GM23338 (cell line): ENCODE data around the gene IER5. TPM values are rescaled to one million over a fixed set of nuclear protein-coding genes. Genes with fewer than 3 reads are reported as not detected.

Experiments used
- ATAC-seq: fragments of 200-7000 bp; cut with Tn5 transposase; 3 replicates; pipeline ENCODE4 v1.9.1; 2020
- DNase-seq: peaks from one replicate; pipeline ENCODE4 v3.0.0-alpha.2; 2015; ENCODE audit warnings: low spot score
- H2AFZ ChIP-seq: fragments of 200-600 bp; sonication (generic); 2 replicates; pipeline ENCODE4 v1.8.0; 2016; ENCODE audit warnings: antibody characterized with exemption, mild to moderate bottlenecking, moderate library complexity
- H3F3A ChIP-seq: fragments of 200-600 bp; sonication (generic); replicated peaks from 2 replicates; pipeline ENCODE4 v1.8.0; 2017; ENCODE audit warnings: antibody characterized with exemption, mixed run types, low read depth
- H3K27ac ChIP-seq: fragments of 200-600 bp; sonication (generic); 2 replicates; pipeline ENCODE4 v1.6.1; 2016; ENCODE audit warnings: low read depth
- H3K27me3 ChIP-seq: fragments of 200-600 bp; sonication (generic); 2 replicates; pipeline ENCODE4 v1.8.0; 2016; ENCODE audit warnings: mild to moderate bottlenecking, mixed run types, moderate library complexity; ENCODE audit not compliant: insufficient read depth
- H3K36me3 ChIP-seq: fragments of 200-600 bp; sonication (generic); 2 replicates; pipeline ENCODE4 v1.8.0; 2016; ENCODE audit warnings: mild to moderate bottlenecking; ENCODE audit not compliant: insufficient read depth
- H3K4me1 ChIP-seq: fragments of 200-600 bp; sonication (generic); 2 replicates; pipeline ENCODE4 v1.8.0; 2016; ENCODE audit warnings: mild to moderate bottlenecking, moderate library complexity; ENCODE audit not compliant: insufficient read depth
- H3K4me2 ChIP-seq: fragments of 200-600 bp; sonication (generic); 2 replicates; pipeline ENCODE4 v1.7.1; 2017; ENCODE audit warnings: mixed run types
- H3K4me3 ChIP-seq: fragments of 200-600 bp; sonication (generic); 2 replicates; pipeline ENCODE4 v1.6.1; 2016; ENCODE audit warnings: mixed run types
- H3K79me2 ChIP-seq: fragments of 200-600 bp; sonication (generic); replicated peaks from 2 replicates; pipeline ENCODE4 v1.8.0; 2017; ENCODE audit warnings: mild to moderate bottlenecking; ENCODE audit not compliant: insufficient read depth
- H3K9me2 ChIP-seq: fragments of 200-600 bp; sonication (generic); 2 replicates; pipeline ENCODE4 v1.8.0; 2017; ENCODE audit not compliant: insufficient read depth
- H4K20me1 ChIP-seq: fragments of 200-600 bp; sonication (generic); replicated peaks from 2 replicates; pipeline ENCODE4 v1.8.0; 2017; ENCODE audit warnings: mild to moderate bottlenecking; ENCODE audit not compliant: insufficient read depth
- H3K27ac Mint-ChIP-seq: 2 replicates; pipeline ENCODE4 v1.8.0; 2020; ENCODE audit warnings: inconsistent platforms, mild to moderate bottlenecking, moderate library complexity, mixed read lengths
- H3K27me3 Mint-ChIP-seq: 3 replicates; pipeline ENCODE4 v1.8.0; 2022; ENCODE audit warnings: low read depth, mild to moderate bottlenecking, moderate library complexity, mixed read lengths, inconsistent platforms; ENCODE audit not compliant: insufficient read depth, poor library complexity
- H3K36me3 Mint-ChIP-seq: 3 replicates; pipeline ENCODE4 v1.8.0; 2021; ENCODE audit warnings: low read depth, mild to moderate bottlenecking, inconsistent platforms, moderate library complexity, mixed read lengths
- H3K4me1 Mint-ChIP-seq: 3 replicates; pipeline ENCODE4 v1.8.0; 2020; ENCODE audit warnings: mild to moderate bottlenecking, inconsistent platforms, mixed read lengths
- H3K4me3 Mint-ChIP-seq: 3 replicates; pipeline ENCODE4 v1.8.0; 2021; ENCODE audit warnings: moderate library complexity, mild to moderate bottlenecking, inconsistent platforms, mixed read lengths
- H3K9me3 Mint-ChIP-seq: 3 replicates; pipeline ENCODE4 v1.8.0; 2020; ENCODE audit warnings: moderate library complexity, mild to moderate bottlenecking, inconsistent platforms, mixed read lengths
- CREB1 ChIP-seq: fragments of 250-450 bp; sonication (Bioruptor Pico); IDR thresholded peaks from 2 replicates; pipeline ENCODE4 v1.5.0; 2020; ENCODE audit warnings: low read depth, mild to moderate bottlenecking, moderate library complexity
- CTCF ChIP-seq, 2 experiments: fragments of 200-600 bp in 1 of 2; sonication (generic) in 1 of 2; conservative IDR thresholded peaks; 2 replicates each; pipeline versions ENCODE4 v1.5.1 to v1.6.1; 2016 to 2017; ENCODE audit warnings: antibody characterized with exemption in 2 of 2, low read depth in 2 of 2, mild to moderate bottlenecking in 2 of 2, moderate library complexity in 1 of 2
- ETS1 ChIP-seq: IDR thresholded peaks from 2 replicates; pipeline ENCODE4 v1.6.1; 2016; ENCODE audit warnings: antibody characterized with exemption
- EZH2 ChIP-seq: fragments of 200-600 bp; sonication (generic); IDR thresholded peaks from one replicate; pipeline ENCODE4 v1.8.0; 2017; ENCODE audit warnings: antibody characterized with exemption, mild to moderate bottlenecking, low read depth; ENCODE audit not compliant: unreplicated experiment
- EZH2phosphoT487 ChIP-seq: fragments of 200-600 bp; sonication (generic); IDR thresholded peaks from one replicate; pipeline ENCODE4 v1.8.1; 2018; ENCODE audit warnings: antibody characterized with exemption; ENCODE audit not compliant: unreplicated experiment
- JUNB ChIP-seq: IDR thresholded peaks from one replicate; pipeline ENCODE4 v1.6.1; 2016; ENCODE audit warnings: antibody characterized with exemption; ENCODE audit not compliant: unreplicated experiment
- NANOG ChIP-seq: IDR thresholded peaks from 2 replicates; pipeline ENCODE4 v1.6.1; 2016; ENCODE audit warnings: antibody characterized with exemption, borderline replicate concordance
- POLR2AphosphoS5 ChIP-seq: IDR thresholded peaks from 2 replicates; pipeline ENCODE4 v1.6.1; 2016; ENCODE audit warnings: antibody characterized with exemption, low read depth
- REST ChIP-seq: IDR thresholded peaks from one replicate; pipeline ENCODE4 v1.6.1; 2018; ENCODE audit warnings: antibody characterized with exemption; ENCODE audit not compliant: unreplicated experiment
- STAT1 ChIP-seq: IDR thresholded peaks from one replicate; pipeline ENCODE4 v1.6.1; 2016; ENCODE audit warnings: antibody characterized with exemption; ENCODE audit not compliant: unreplicated experiment
- ZNF114 ChIP-seq: fragments of 250-450 bp; sonication (Bioruptor Pico); IDR thresholded peaks from 2 replicates; pipeline ENCODE4 v1.5.0; 2020; ENCODE audit warnings: mild to moderate bottlenecking, moderate library complexity
- ZNF331 ChIP-seq: fragments of 250-450 bp; sonication (Bioruptor Pico); IDR thresholded peaks from 2 replicates; pipeline ENCODE4 v1.5.0; 2020; ENCODE audit warnings: low read depth, mild to moderate bottlenecking, moderate library complexity
- ZNF462 ChIP-seq: fragments of 250-450 bp; sonication (Bioruptor Pico); IDR thresholded peaks from 2 replicates; pipeline ENCODE4 v1.5.0; 2020; ENCODE audit warnings: mild to moderate bottlenecking, moderate library complexity
- polyA plus RNA-seq: library from polyadenylated mRNA; unstranded; fragments of >200 nt; fragmentation: Nextera tagmentation; extraction: Ambion mirVana; gene quantifications from 2 replicates; pipeline ENCODE4 v1.2.1, GENCODE V29; 2016
- total RNA-seq: library from RNA; depleted of rRNA; stranded (reverse); fragments of >200 nt; shearing (Covaris generic); gene quantifications from 2 replicates; pipeline ENCODE4 v1.2.3, GENCODE V29; 2014

The IER5 gene
- total and polyA plus RNA-seq, 2 experiments from 2014 or later: 3.8 to 9.5 TPM

GRCh38 chr1:181086091-181086490, 2.4 kb upstream of the IER5 start (continued):
- TF ChIP-seq ZNF462 (CRISPR knock-in tag) (no peak), ZNF331 (CRISPR knock-in tag) (no peak), POLR2AphosphoS5 (no peak), CTCF (conservative IDR thresholded peaks at IDR 0.05; ENCODE audit: low read depth in 2 of 2) (no peak), EZH2phosphoT487 (no peak), STAT1 (no peak), EZH2 (no peak), CREB1 (CRISPR knock-in tag) (no peak), JUNB (no peak)

- no peak overlapping the region for H3K27ac ChIP-seq
- peaks cover 56% of the 10 kb centered on the region for H3K27me3 ChIP-seq
- no peaks in the 10 kb centered on the region for H3K9me2 ChIP-seq
- no peak overlapping the region for H3K27ac Mint-ChIP-seq
- H3K36me3 ChIP-seq: no peaks in the 10 kb centered on the region
- H3K27me3 Mint-ChIP-seq: peaks cover 23% of the 10 kb centered on the region
- peaks cover 15% of the 10 kb centered on the region for H3K4me1 Mint-ChIP-seq
- H3K4me3 ChIP-seq: no peak overlapping the region
- H3K79me2 ChIP-seq: peaks cover 17% of the 10 kb centered on the region
- peaks cover 15% of the 10 kb centered on the region for H3K4me1 ChIP-seq
- DNase-seq (no peak), ATAC-seq (no peak)
- H4K20me1 ChIP-seq: peaks cover 17% of the 10 kb centered on the region
- H3K4me2 ChIP-seq: no peak overlapping the region
- H3K9me3 Mint-ChIP-seq: no peaks in the 10 kb centered on the region; the same call in 2 of the 3 replicates
- H3K36me3 Mint-ChIP-seq: peaks cover 10% of the 10 kb centered on the region
- H2AFZ ChIP-seq: no peak overlapping the region
- peaks cover 4% of the 10 kb centered on the region; the same call in 1 of the 2 replicates for H3F3A ChIP-seq
- H3K4me3 Mint-ChIP-seq: no peak overlapping the region
- TF ChIP-seq ETS1: no peak
- no peak for TF ChIP-seq NANOG
- TF ChIP-seq ZNF114 (CRISPR knock-in tag): no peak
- TF ChIP-seq CREB1 (CRISPR knock-in tag): no peak
- TF ChIP-seq STAT1: no peak
- TF ChIP-seq JUNB: no peak
- no peak for TF ChIP-seq EZH2
- no peak for TF ChIP-seq REST
Measured at GRCh38 chr1:181086926-181087325, 1.6 kb upstream of the IER5 start.
